ENCODE data around the gene PROCR. TPM values are rescaled to one million over a fixed set of nuclear protein-coding genes. Genes with fewer than 3 reads are reported as not detected.

Gene PROCR
- total RNA-seq, 1 experiment from 2014 or later, result 55.7 TPM

DNA sequence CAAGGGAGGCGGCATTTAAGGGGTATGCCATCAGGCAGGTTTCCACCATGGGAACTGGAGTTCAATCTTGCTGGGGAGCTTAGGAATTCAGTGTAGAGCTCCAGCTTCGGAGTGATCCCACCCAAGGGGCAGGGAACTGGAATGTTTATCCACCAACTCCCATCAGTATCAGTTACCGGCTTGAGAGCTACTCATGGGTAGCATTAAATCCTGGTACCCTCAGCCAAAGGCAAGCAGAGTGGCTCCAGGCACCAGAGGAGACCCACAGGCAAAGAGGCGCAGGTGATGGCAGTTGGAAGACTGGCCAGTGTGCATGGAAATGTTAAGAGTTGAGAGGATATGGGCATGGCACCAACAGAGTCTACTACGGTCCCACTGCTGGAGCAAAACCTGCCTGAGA lies 38.8 kb upstream of the PROCR start:
- BruUV-seq (replicated peaks), result no TSS peak
- POLR2A ChIA-PET (ENCODE audit: unreplicated experiment), result interaction anchor here (0.6 kb wide), 1 partner anchor 98 kb away, joined by 4 read pairs; no protein-coding TSS in a partner anchor
- TF ChIP-seq EZH2phosphoT487 (IDR thresholded peaks at IDR 0.05; ENCODE audit: borderline replicate concordance, low read length) (no peak), CTCF (conservative IDR thresholded peaks at IDR 0.05; ENCODE audit: low read depth, low read length) (no peak), EZH2 (IDR thresholded peaks at IDR 0.05; ENCODE audit: low read length, unreplicated experiment) (no peak)
- H3K4me2 ChIP-seq (ENCODE audit: low read length), result no peak overlapping the region
- ATAC-seq, result no peak
- no peaks in the 10 kb centered on the region for H3F3A ChIP-seq (ENCODE audit: low read length, unreplicated experiment)
- H3K79me2 ChIP-seq (ENCODE audit: low read length), result no peaks in the 10 kb centered on the region
- no peak overlapping the region for H3K9ac ChIP-seq (ENCODE audit: low read length)
- H3K9me2 ChIP-seq (replicated peaks; ENCODE audit: low read length), result no peaks in the 10 kb centered on the region
- no peak overlapping the region for H3K27ac ChIP-seq (ENCODE audit: low read length)
- peaks cover 8% of the 10 kb centered on the region for H3K36me3 ChIP-seq (ENCODE audit: low read depth, low read length)
- H3K4me3 ChIP-seq (ENCODE audit: low read length), result no peak overlapping the region
- DNase-seq, result no peak
- no peaks in the 10 kb centered on the region for H3K9me3 ChIP-seq (ENCODE audit: low read length)
- intact Hi-C loops (cut with micrococcal nuclease), result no loop called here
- no peak overlapping the region for H2AFZ ChIP-seq (ENCODE audit: low read length)
- CTCF ChIA-PET, result no interaction called here
- H3K4me1 ChIP-seq (ENCODE audit: insufficient read depth, low read length), result peaks cover 10% of the 10 kb centered on the region; the same call in 1 of the 2 replicates
- H3K27me3 ChIP-seq (ENCODE audit: low read length), result no peaks in the 10 kb centered on the region
- H4K20me1 ChIP-seq (ENCODE audit: low read length), result no peaks in the 10 kb centered on the region

DNA sequence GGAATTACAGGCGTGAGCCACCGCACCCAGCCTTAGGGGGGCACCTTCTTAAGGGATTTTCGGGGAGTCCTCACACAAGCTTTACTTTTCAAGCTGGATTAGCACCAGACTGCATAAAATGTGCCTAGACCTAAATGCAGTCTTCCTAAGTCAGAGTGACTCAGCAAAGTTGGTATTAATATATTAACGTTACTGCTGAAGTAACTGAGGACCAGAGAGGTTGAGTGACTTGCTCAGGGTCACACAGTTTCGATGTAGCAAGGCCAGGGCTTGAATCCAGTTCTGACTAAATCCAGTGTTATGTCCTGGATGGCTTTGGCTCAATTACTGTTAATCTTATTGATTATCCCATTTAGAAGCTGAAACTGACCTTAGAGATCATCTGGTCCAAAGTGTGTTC lies 38.1 kb upstream of the PROCR start:
- DNase-seq (no peak), ATAC-seq (no peak)
- intact Hi-C loops (cut with micrococcal nuclease), result no loop called here
- CTCF ChIA-PET, result no interaction called here
- no peak overlapping the region for H3K4me2 ChIP-seq (ENCODE audit: low read length)
- H3F3A ChIP-seq (ENCODE audit: low read length, unreplicated experiment), result no peaks in the 10 kb centered on the region
- no peaks in the 10 kb centered on the region for H3K9me2 ChIP-seq (replicated peaks; ENCODE audit: low read length)
- TF ChIP-seq EZH2phosphoT487 (IDR thresholded peaks at IDR 0.05; ENCODE audit: borderline replicate concordance, low read length) (no peak), EZH2 (IDR thresholded peaks at IDR 0.05; ENCODE audit: low read length, unreplicated experiment) (no peak), CTCF (conservative IDR thresholded peaks at IDR 0.05; ENCODE audit: low read depth, low read length) (no peak)
- H3K79me2 ChIP-seq (ENCODE audit: low read length), result no peaks in the 10 kb centered on the region
- H3K4me3 ChIP-seq (ENCODE audit: low read length), result no peak overlapping the region
- no peaks in the 10 kb centered on the region for H3K27me3 ChIP-seq (ENCODE audit: low read length)
- no peaks in the 10 kb centered on the region for H4K20me1 ChIP-seq (ENCODE audit: low read length)
- peaks cover 10% of the 10 kb centered on the region; the same call in 1 of the 2 replicates for H3K4me1 ChIP-seq (ENCODE audit: insufficient read depth, low read length)
- H3K27ac ChIP-seq (ENCODE audit: low read length), result no peak overlapping the region
- H3K36me3 ChIP-seq (ENCODE audit: low read depth, low read length), result peaks cover 10% of the 10 kb centered on the region
- no TSS peak for BruUV-seq (replicated peaks)
- no peaks in the 10 kb centered on the region for H3K9me3 ChIP-seq (ENCODE audit: low read length)
- no peak overlapping the region for H2AFZ ChIP-seq (ENCODE audit: low read length)
- H3K9ac ChIP-seq (ENCODE audit: low read length), result no peak overlapping the region
- POLR2A ChIA-PET (ENCODE audit: unreplicated experiment), result no interaction called here

- no peaks in the 10 kb centered on the region for H3K9me2 ChIP-seq (replicated peaks; ENCODE audit: low read length)
- H3K27me3 ChIP-seq (ENCODE audit: low read length), result no peaks in the 10 kb centered on the region
- no peak for ATAC-seq
- H3K36me3 ChIP-seq (ENCODE audit: low read depth, low read length), result peaks cover 10% of the 10 kb centered on the region
- H3K9ac ChIP-seq (ENCODE audit: low read length), result no peak overlapping the region
- no peak for DNase-seq
- no TSS peak for BruUV-seq (replicated peaks)
- no peak overlapping the region for H3K4me2 ChIP-seq (ENCODE audit: low read length)
- H3K9me3 ChIP-seq (ENCODE audit: low read length), result no peaks in the 10 kb centered on the region
- no peaks in the 10 kb centered on the region for H4K20me1 ChIP-seq (ENCODE audit: low read length)
- H3K27ac ChIP-seq (ENCODE audit: low read length), result no peak overlapping the region
- H3K4me1 ChIP-seq (ENCODE audit: insufficient read depth, low read length), result peaks cover 5% of the 10 kb centered on the region; the same call in 1 of the 2 replicates
- H3K79me2 ChIP-seq (ENCODE audit: low read length), result no peaks in the 10 kb centered on the region
- ChIA-PET POLR2A (ENCODE audit: unreplicated experiment) (no interaction called here), CTCF (no interaction called here)
- TF ChIP-seq EZH2phosphoT487 (IDR thresholded peaks at IDR 0.05; ENCODE audit: borderline replicate concordance, low read length) (no peak), CTCF (conservative IDR thresholded peaks at IDR 0.05; ENCODE audit: low read depth, low read length) (no peak), EZH2 (IDR thresholded peaks at IDR 0.05; ENCODE audit: low read length, unreplicated experiment) (no peak)
- H3K4me3 ChIP-seq (ENCODE audit: low read length), result no peak overlapping the region
- no peak overlapping the region for H2AFZ ChIP-seq (ENCODE audit: low read length)
- no peaks in the 10 kb centered on the region for H3F3A ChIP-seq (ENCODE audit: low read length, unreplicated experiment)
- intact Hi-C loops (cut with micrococcal nuclease), result no loop called here
These were observed 37.4 kb upstream of the PROCR start for GRCh38 chr20:35134472-35134871.
